PC-9 (cell line): ENCODE results near the gene EXOC7. TPM values are rescaled to one million over a fixed set of nuclear protein-coding genes. Genes with fewer than 3 reads are reported as not detected.

Source experiments
- BruUV-seq: library from RNA; stranded (reverse); fragments of 400-500 nt; replicated peaks from 2 replicates; lab custom pipeline; 2021; lab: Mats Ljungman, UMichigan
- CTCF ChIA-PET: fragments of 300-600 bp; sonication (Branson Sonifier 250); formaldehyde crosslinking; loops from one replicate; lab custom pipeline; 2022; ENCODE audit warnings: antibody characterized with exemption; lab: Charles Lee
- POLR2A ChIA-PET: fragments of 300-600 bp; sonication (Branson Sonifier 250); formaldehyde crosslinking; loops from one replicate; lab custom pipeline; 2022; ENCODE audit warnings: antibody characterized with exemption; ENCODE audit not compliant: unreplicated experiment; lab: Charles Lee
- DNase-seq, 2 experiments: peaks; one replicate each; pipeline versions ENCODE4 v3.0.0 to v3.0.0-alpha.2; 2015 to 2022; ENCODE audit warnings: mixed read lengths in 1 of 2
- H2AFZ ChIP-seq: fragments of 200-600 bp; sonication (generic); 2 replicates; pipeline ENCODE4 v1.8.1; 2017; ENCODE audit warnings: antibody characterized with exemption
- H3F3A ChIP-seq: fragments of 200-600 bp; sonication (generic); 2 replicates; pipeline ENCODE4 v1.8.1; 2017; ENCODE audit warnings: antibody characterized with exemption, mild to moderate bottlenecking, low read depth; ENCODE audit not compliant: insufficient read depth
- H3K27ac ChIP-seq: fragments of 200-600 bp; sonication (generic); 2 replicates; pipeline ENCODE4 v1.6.1; 2016; ENCODE audit warnings: mixed run types
- H3K27me3 ChIP-seq: fragments of 200-600 bp; sonication (generic); 2 replicates; pipeline ENCODE4 v1.6.1; 2016; ENCODE audit warnings: low read depth, mixed run types; ENCODE audit not compliant: insufficient read depth
- H3K36me3 ChIP-seq: fragments of 200-600 bp; sonication (generic); 2 replicates; pipeline ENCODE4 v1.6.1; 2016; ENCODE audit warnings: low read depth, mixed run types
- H3K4me1 ChIP-seq: fragments of 200-600 bp; sonication (generic); replicated peaks from 2 replicates; pipeline ENCODE4 v1.6.1; 2016; ENCODE audit warnings: mixed run types; ENCODE audit not compliant: insufficient read depth
- H3K4me2 ChIP-seq: fragments of 200-600 bp; sonication (generic); 2 replicates; pipeline ENCODE4 v1.6.1; 2017; ENCODE audit warnings: mixed run types
- H3K4me3 ChIP-seq: fragments of 200-600 bp; sonication (generic); 2 replicates; pipeline ENCODE4 v1.6.1; 2016; ENCODE audit warnings: mixed run types
- H3K79me2 ChIP-seq: fragments of 200-600 bp; sonication (generic); 2 replicates; pipeline ENCODE4 v1.6.1; 2017; ENCODE audit warnings: low read depth, mixed run types
- H3K9me2 ChIP-seq: fragments of 200-600 bp; sonication (generic); 2 replicates; pipeline ENCODE4 v1.8.1; 2017; ENCODE audit warnings: mild to moderate bottlenecking; ENCODE audit not compliant: insufficient read depth
- H3K9me3 ChIP-seq: fragments of 200-600 bp; sonication (generic); 2 replicates; pipeline ENCODE4 v1.8.1; 2016; ENCODE audit warnings: low read depth; ENCODE audit not compliant: insufficient read depth
- H4K20me1 ChIP-seq: fragments of 200-600 bp; sonication (generic); 2 replicates; pipeline ENCODE4 v1.8.1; 2017; ENCODE audit not compliant: insufficient read depth
- CTCF ChIP-seq: fragments of 200-600 bp; sonication (generic); conservative IDR thresholded peaks from 2 replicates; pipeline ENCODE4 v1.6.1; 2017; ENCODE audit warnings: mixed run types, antibody characterized with exemption, mild to moderate bottlenecking, moderate library complexity
- EZH2 ChIP-seq: fragments of 200-600 bp; sonication (generic); IDR thresholded peaks from 2 replicates; pipeline ENCODE4 v1.8.0; 2017; ENCODE audit warnings: antibody characterized with exemption, low read depth
- intact Hi-C: fragments of 100-400 bp; cut with micrococcal nuclease; formaldehyde crosslinking; loops from one replicate; pipeline ENCODE4 v1.10.0; 2022; ENCODE audit not compliant: unreplicated experiment
- total RNA-seq: library from RNA; stranded (reverse); gene quantifications from 2 replicates; pipeline ENCODE4 v1.2.3, GENCODE V29; 2021

Gene EXOC7
- total RNA-seq, 1 experiment from 2014 or later, result 131 TPM

DNA sequence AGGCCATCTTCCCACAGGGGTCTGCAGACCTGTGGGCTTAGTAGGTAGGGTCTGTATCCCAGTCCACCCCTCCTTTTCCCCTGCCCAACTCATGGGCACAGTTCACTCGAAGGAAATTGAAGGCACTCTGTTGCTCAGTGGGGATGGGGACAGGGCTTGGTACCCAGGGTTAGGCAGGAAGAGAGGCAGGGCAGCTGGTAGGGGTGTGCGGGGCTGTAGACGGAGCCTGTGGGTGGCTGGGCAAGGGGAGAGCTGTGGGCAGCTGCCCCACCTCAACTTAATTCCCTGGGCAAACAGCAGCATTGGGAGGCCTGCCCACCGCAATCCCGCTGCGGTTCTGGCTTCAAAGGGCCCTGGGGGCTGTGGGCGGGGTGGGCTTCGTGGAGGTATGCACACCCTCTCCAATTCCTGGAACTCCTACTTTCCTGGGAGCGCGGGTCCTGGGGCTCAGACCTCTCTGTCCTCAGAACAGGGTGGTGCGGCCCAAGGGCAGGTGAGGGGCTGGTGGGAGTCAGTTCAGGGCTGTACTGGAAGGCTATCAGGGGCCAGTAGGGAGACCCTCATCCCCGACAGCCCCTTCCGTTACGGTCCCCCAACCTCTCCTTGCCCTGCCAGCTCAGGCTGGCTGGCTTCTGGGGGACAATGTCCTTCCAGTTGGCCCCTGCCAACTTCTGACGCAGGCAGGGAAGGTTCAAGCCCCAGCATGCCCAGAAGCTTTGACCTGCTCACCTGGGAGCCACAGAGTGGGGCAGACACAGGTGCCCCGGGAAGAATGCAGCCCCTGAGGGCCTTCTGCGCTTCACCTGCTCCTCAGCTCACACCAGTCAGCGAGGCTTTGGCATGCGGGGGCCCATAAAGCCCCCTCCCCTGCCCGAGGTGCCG, 28.3 kb upstream of the EXOC7 start:
- no peak overlapping the region for H2AFZ ChIP-seq
- H4K20me1 ChIP-seq, result no peaks in the 10 kb centered on the region
- no peaks in the 10 kb centered on the region for H3K9me3 ChIP-seq
- H3K9me2 ChIP-seq, result no peaks in the 10 kb centered on the region
- no peak overlapping the region for H3K4me3 ChIP-seq
- H3F3A ChIP-seq, result peaks cover 18% of the 10 kb centered on the region
- intact Hi-C loops, result loop anchor here (1.0 to 2.0 kb wide), 2 partner anchors 9 to 131 kb away; partner anchors contain the start of gene FOXJ1
- H3K27ac ChIP-seq, result no peak overlapping the region
- BruUV-seq, result TSS peak; percentile 94
- no peaks in the 10 kb centered on the region for H3K79me2 ChIP-seq
- ChIA-PET POLR2A (interaction anchor here (0.6 to 1.6 kb wide), 5 partner anchors 9 to 352 kb away, joined by 4 to 37 read pairs (median 12); partner anchors contain the start of gene FOXJ1), CTCF (interaction anchor here (0.5 to 1.3 kb wide), 5 partner anchors 8 to 148 kb away, joined by 3 to 8 read pairs (median 3); no protein-coding TSS in a partner anchor)
- DNase-seq, result peak; percentile 52 to 75
- no peaks in the 10 kb centered on the region for H3K36me3 ChIP-seq
- peak overlapping the region; percentile 65 for H3K4me2 ChIP-seq
- H3K27me3 ChIP-seq, result no peaks in the 10 kb centered on the region
- TF ChIP-seq EZH2, result no peak
- no peak for TF ChIP-seq CTCF
- peaks cover 28% of the 10 kb centered on the region for H3K4me1 ChIP-seq

- Histone ChIP-seq H3F3A (peaks cover 18% of the 10 kb centered on the region), H3K27me3 (no peaks in the 10 kb centered on the region), H3K4me2 (no peak overlapping the region), H3K9me3 (no peaks in the 10 kb centered on the region), H2AFZ (no peak overlapping the region), H3K36me3 (no peaks in the 10 kb centered on the region), H3K27ac (no peak overlapping the region), H4K20me1 (no peaks in the 10 kb centered on the region), H3K4me1 (peaks cover 28% of the 10 kb centered on the region), H3K4me3 (no peak overlapping the region), H3K79me2 (no peaks in the 10 kb centered on the region), H3K9me2 (no peaks in the 10 kb centered on the region)
- BruUV-seq, result no TSS peak
- CTCF ChIA-PET, result no interaction called here
- POLR2A ChIA-PET, result no interaction called here
- no peak for TF ChIP-seq EZH2
- DNase-seq, result no peak
- intact Hi-C loops, result no loop called here
Measured at GRCh38 chr17:76131051-76131691, 27.6 kb upstream of the EXOC7 start.

GRCh38 chr17:76130473-76130872, 26.9 kb upstream of the EXOC7 start:
- Histone ChIP-seq H3K4me3 (no peak overlapping the region), H3K9me2 (no peaks in the 10 kb centered on the region), H3K4me2 (no peak overlapping the region), H3K27me3 (no peaks in the 10 kb centered on the region), H2AFZ (no peak overlapping the region), H3K27ac (no peak overlapping the region), H3K9me3 (no peaks in the 10 kb centered on the region), H3K79me2 (no peaks in the 10 kb centered on the region), H4K20me1 (no peaks in the 10 kb centered on the region), H3K4me1 (peaks cover 28% of the 10 kb centered on the region), H3K36me3 (no peaks in the 10 kb centered on the region), H3F3A (peaks cover 18% of the 10 kb centered on the region)
- CTCF ChIA-PET, result no interaction called here
- no TSS peak for BruUV-seq
- TF ChIP-seq CTCF (no peak), EZH2 (no peak)
- intact Hi-C loops, result no loop called here
- no peak for DNase-seq
- POLR2A ChIA-PET, result interaction anchor here (0.6 to 0.7 kb wide), 2 partner anchors 26 to 144 kb away, joined by 3 to 4 read pairs; no protein-coding TSS in a partner anchor
